Kidney epithelial cell (primary cell): ENCODE measurements around the gene TMEM132D. TPM values are rescaled to one million over a fixed set of nuclear protein-coding genes. Genes with fewer than 3 reads are reported as not detected.

Experiments used
- DNase-seq: peaks from one replicate; pipeline ENCODE4 v3.0.0-alpha.2; 2010; ENCODE audit warnings: low read depth
- H3K27me3 ChIP-seq: 2 replicates; pipeline ENCODE4 v1.6.0; 2011; ENCODE audit warnings: low read length; ENCODE audit not compliant: control insufficient read depth, insufficient read depth
- H3K36me3 ChIP-seq: 2 replicates; pipeline ENCODE4 v1.5.1; 2011; ENCODE audit warnings: low read length; ENCODE audit not compliant: control insufficient read depth, insufficient read depth
- H3K4me3 ChIP-seq: 2 replicates; pipeline ENCODE4 v1.5.1; 2011; ENCODE audit warnings: low read depth, mild to moderate bottlenecking, control low read depth, low read length
- CTCF ChIP-seq: IDR thresholded peaks from 2 replicates; pipeline ENCODE4 v1.5.1; 2011; ENCODE audit warnings: mild to moderate bottlenecking, moderate library complexity, low read length, control low read depth, inconsistent platforms; ENCODE audit not compliant: insufficient read depth, poor library complexity, severe bottlenecking
- total RNA-seq: library from RNA; depleted of rRNA; stranded (reverse); fragments of >200 nt; gene quantifications from 2 replicates; pipeline ENCODE4 v1.2.3, GENCODE V29; 2015

The TMEM132D gene
- total RNA-seq, 1 donor from 2014 or later: 6.4 TPM

- Histone ChIP-seq H3K27me3 (no peaks in the 10 kb centered on the region), H3K36me3 (no peaks in the 10 kb centered on the region), H3K4me3 (no peak overlapping the region)
- DNase-seq: no peak
- no peak for TF ChIP-seq CTCF
Observed at GRCh38 chr12:129854591-129854990, 49.2 kb downstream of the TMEM132D start.

- Histone ChIP-seq H3K36me3 (no peaks in the 10 kb centered on the region), H3K4me3 (no peak overlapping the region), H3K27me3 (no peaks in the 10 kb centered on the region)
- DNase-seq: no peak
- no peak for TF ChIP-seq CTCF
Observed at GRCh38 chr12:129851296-129851695, 52.5 kb downstream of the TMEM132D start.

GRCh38 chr12:129848876-129849275 is 54.9 kb downstream of the TMEM132D start:
- H3K27me3 ChIP-seq: no peaks in the 10 kb centered on the region
- no peak for DNase-seq
- no peaks in the 10 kb centered on the region for H3K36me3 ChIP-seq
- no peak overlapping the region for H3K4me3 ChIP-seq
- no peak for TF ChIP-seq CTCF

GRCh38 chr12:129847063-129847462 is 56.8 kb downstream of the TMEM132D start:
- no peak overlapping the region for H3K4me3 ChIP-seq
- no peak for TF ChIP-seq CTCF
- H3K27me3 ChIP-seq: no peaks in the 10 kb centered on the region
- no peaks in the 10 kb centered on the region for H3K36me3 ChIP-seq
- DNase-seq: no peak

- Histone ChIP-seq H3K36me3 (no peaks in the 10 kb centered on the region), H3K4me3 (no peak overlapping the region), H3K27me3 (no peaks in the 10 kb centered on the region)
- no peak for TF ChIP-seq CTCF
- DNase-seq: peak; percentile 52
Observed at GRCh38 chr12:129844662-129845220, 59.1 kb downstream of the TMEM132D start.

GRCh38 chr12:129841251-129841650 is 62.6 kb downstream of the TMEM132D start:
- no peak for DNase-seq
- H3K27me3 ChIP-seq: no peaks in the 10 kb centered on the region
- no peaks in the 10 kb centered on the region for H3K36me3 ChIP-seq
- no peak overlapping the region for H3K4me3 ChIP-seq
- TF ChIP-seq CTCF: no peak
